Ovary (tissue), 9 donors: Measurements from ENCODE around the gene EEF1G. TPM values are rescaled to one million over a fixed set of nuclear protein-coding genes. Genes with fewer than 3 reads are reported as not detected.

ENCODE experiments used
- DNase-seq, 5 donors: peaks; one replicate each; pipeline ENCODE4 v3.0.0-alpha.2; 2019 to 2020
- H3K27ac ChIP-seq, 2 donors: fragments of 200-600 bp; one replicate each; pipeline versions ENCODE4 v1.5.1 to v1.8.0; 2019 to 2022
- H3K27me3 ChIP-seq: fragments of 200-600 bp; one replicate; pipeline ENCODE4 v1.8.0; 2022
- H3K36me3 ChIP-seq: fragments of 200-600 bp; sonication (generic); one replicate; pipeline ENCODE4 v1.5.1; 2019
- H3K4me1 ChIP-seq: one replicate; pipeline ENCODE4 v1.8.1; 2013; ENCODE audit warnings: mild to moderate bottlenecking, moderate library complexity; ENCODE audit not compliant: insufficient read depth
- H3K4me3 ChIP-seq: fragments of 200-600 bp; sonication (generic); one replicate; pipeline ENCODE4 v1.5.1; 2017
- H3K9me3 ChIP-seq, 2 donors: fragments of 200-600 bp in 1 of 2; sonication (generic) in 1 of 2; one replicate each; pipeline versions ENCODE4 v1.5.1 to v1.8.1; 2013 to 2019; ENCODE audit warnings: mild to moderate bottlenecking in 1 of 2, moderate library complexity in 1 of 2
- CTCF ChIP-seq, 3 donors: fragments of 450-650 bp in 2 of 3; fragments of 200-600 bp in 1 of 3; IDR thresholded peaks; one replicate each; pipeline versions ENCODE4 v1.5.1 to v1.8.0; 2016 to 2022; ENCODE audit warnings: antibody characterized with exemption in 3 of 3, mild to moderate bottlenecking in 1 of 3
- EP300 ChIP-seq: sonication (generic); formaldehyde crosslinking; IDR thresholded peaks from one replicate; pipeline ENCODE4 v1.6.1; 2017; ENCODE audit warnings: antibody characterized with exemption
- POLR2A ChIP-seq: fragments of 450-650 bp; IDR thresholded peaks from one replicate; pipeline ENCODE4 v1.6.1; 2017; ENCODE audit warnings: antibody characterized with exemption, mild to moderate bottlenecking, moderate library complexity
- WGBS, 3 donors: extraction: QIAGEN DNeasy Blood & Tissue Kit in 1 of 3; methylation state at CpG; one replicate each; pipeline versions ENCODE4 v1.1.5 to v1.1.7; 2013 to 2017; 5-methylcytosine and 5-hydroxymethylcytosine counted together
- intact Hi-C, 4 donors: fragments of 100-400 bp; cut with DNase I; formaldehyde crosslinking; loops; one replicate each; pipeline versions ENCODE4 v1.11.0 to v1.15.1; 2022 to 2023
- polyA plus RNA-seq, 2 donors: library from polyadenylated mRNA; stranded (reverse); fragments of 200-250 nt in 1 of 2; fragments of 350-450 nt in 1 of 2; fragmentation: Illumina TruSeq in 1 of 2; extraction: RNeasy Lipid Tissue Mini Kit (QIAGEN cat#74804) in 1 of 2; gene quantifications; one replicate each; pipeline ENCODE4 v1.2.3, GENCODE V29; 2013 to 2014
- total RNA-seq, 7 donors: library from RNA; depleted of rRNA in 2 of 7; stranded (reverse); fragments of >200 nt in 2 of 7; fragmentation: NEBNext Ultra II Directional in 3 of 7; extraction: Animal tissue kit (Norgen Biotek cat#: 25700) in 3 of 7; gene quantifications; one replicate each; pipeline versions ENCODE4 v1.1.0 to v1.2.4, GENCODE V29; 2016 to 2023
- donor health status: DM: no; HTN: no; CAD: no; lungs with moderate emphysema.
- donor health status: DM: no; HTN: no; CAD: no.
- donor health status: Bipolar disorder and iron deficiency.
- donor health status: DM: yes; HTN: yes; CAD: no.
- donor health status: DM: no; HTN: no; CAD: no.
- donor health status: DM: yes; HTN: yes; CAD: no.

The EEF1G gene
- total and polyA plus RNA-seq, 9 donors, result 2,147 to 3,023 (median 2,476) TPM

GRCh38 chr11:62540804-62541701 lies 32.6 kb downstream of the EEF1G start:
- intact Hi-C loops, result loop anchor here in 2 of 4 donors (5.0 kb wide), 2 partner anchors 109 to 144 kb away; no protein-coding TSS in a partner anchor
- peak in 1 of 5 donors; percentile 44 for DNase-seq
- TF ChIP-seq EP300 (no peak), POLR2A (no peak), CTCF (IDR thresholded peaks at IDR 0.05) (no peak)

GRCh38 chr11:62539238-62539925 lies 34.3 kb downstream of the EEF1G start:
- intact Hi-C loops, result no loop called here
- DNase-seq, result peak; percentile 81 to 89 (median 89)

More at GRCh38 chr11:62540804-62541701, 32.6 kb downstream of the EEF1G start:
- Histone ChIP-seq H3K9me3 (no peaks in the 10 kb centered on the region), H3K27me3 (no peaks in the 10 kb centered on the region), H3K27ac (peak overlapping the region in 1 of 2 donors; percentile 94), H3K4me3 (peak overlapping the region; percentile 99), H3K36me3 (no peaks in the 10 kb centered on the region), H3K4me1 (peaks cover 46% of the 10 kb centered on the region)
- 21 to 30% (median 29%) methylated on average over 16 of the region's 16 CpGs for WGBS, 3 donors

DNA sequence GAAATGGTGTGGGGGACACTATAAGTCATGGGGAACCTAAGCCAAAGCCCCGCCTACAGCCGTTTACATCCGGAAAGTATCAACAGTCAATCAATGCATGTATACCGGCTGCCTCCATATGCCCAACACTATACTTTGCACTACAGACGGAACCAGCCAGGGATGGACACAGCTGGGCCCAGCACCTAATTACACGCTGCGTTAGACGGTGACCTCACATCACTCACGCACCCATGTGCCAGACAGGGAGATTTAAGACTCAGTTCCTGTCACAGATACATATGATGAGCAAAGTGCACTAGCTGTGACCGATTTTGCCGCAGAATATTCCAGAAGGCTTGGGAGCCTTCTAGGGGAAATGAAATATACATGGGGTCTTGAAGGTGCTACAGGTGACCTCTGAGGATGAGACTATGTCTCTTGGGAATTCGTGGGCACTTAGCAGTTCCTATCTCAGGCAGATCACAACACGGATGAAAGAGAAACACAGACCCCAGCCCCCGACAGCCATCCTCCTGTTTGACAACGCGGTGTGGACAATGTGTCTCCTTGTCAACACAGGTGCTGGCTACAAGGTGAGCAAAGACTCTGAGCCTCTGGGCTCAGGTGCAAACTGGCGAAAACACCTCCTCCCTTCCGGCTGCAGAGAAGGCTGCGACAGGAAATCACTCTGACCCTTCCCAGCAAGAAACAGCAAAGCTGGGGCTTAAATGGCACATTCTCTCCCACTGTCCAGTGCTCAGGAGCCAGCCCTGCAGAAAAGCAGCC lies 35.0 kb downstream of the EEF1G start:
- H3K27ac ChIP-seq, result peak overlapping the region in 1 of 2 donors; percentile 32
- H3K9me3 ChIP-seq, result no peaks in the 10 kb centered on the region
- H3K27me3 ChIP-seq, result no peaks in the 10 kb centered on the region
- intact Hi-C loops, result no loop called here
- H3K36me3 ChIP-seq, result no peaks in the 10 kb centered on the region
- TF ChIP-seq POLR2A (no peak), CTCF (IDR thresholded peaks at IDR 0.05) (no peak), EP300 (no peak)
- H3K4me1 ChIP-seq, result peaks cover 46% of the 10 kb centered on the region
- H3K4me3 ChIP-seq, result peak overlapping the region; percentile 24
- DNase-seq, result no peak
- WGBS, 3 donors, result 50 to 55% (median 53%) methylated on average over 19 of the region's 19 CpGs

More at GRCh38 chr11:62539238-62539925, 34.3 kb downstream of the EEF1G start:
- no peak for TF ChIP-seq EP300
- TF ChIP-seq POLR2A, result no peak
- no peak for TF ChIP-seq CTCF (IDR thresholded peaks at IDR 0.05)
- Histone ChIP-seq H3K4me1 (peaks cover 46% of the 10 kb centered on the region), H3K27me3 (no peaks in the 10 kb centered on the region), H3K27ac (peak overlapping the region in 1 of 2 donors; percentile 32), H3K9me3 (no peaks in the 10 kb centered on the region), H3K36me3 (no peaks in the 10 kb centered on the region), H3K4me3 (peak overlapping the region; percentile 24)
- WGBS, 3 donors, result 13 to 17% (median 13%) methylated on average over 12 to 13 of the region's 13 CpGs
